Measurements from ENCODE around the gene CWC15.

Gene CWC15

DNA sequence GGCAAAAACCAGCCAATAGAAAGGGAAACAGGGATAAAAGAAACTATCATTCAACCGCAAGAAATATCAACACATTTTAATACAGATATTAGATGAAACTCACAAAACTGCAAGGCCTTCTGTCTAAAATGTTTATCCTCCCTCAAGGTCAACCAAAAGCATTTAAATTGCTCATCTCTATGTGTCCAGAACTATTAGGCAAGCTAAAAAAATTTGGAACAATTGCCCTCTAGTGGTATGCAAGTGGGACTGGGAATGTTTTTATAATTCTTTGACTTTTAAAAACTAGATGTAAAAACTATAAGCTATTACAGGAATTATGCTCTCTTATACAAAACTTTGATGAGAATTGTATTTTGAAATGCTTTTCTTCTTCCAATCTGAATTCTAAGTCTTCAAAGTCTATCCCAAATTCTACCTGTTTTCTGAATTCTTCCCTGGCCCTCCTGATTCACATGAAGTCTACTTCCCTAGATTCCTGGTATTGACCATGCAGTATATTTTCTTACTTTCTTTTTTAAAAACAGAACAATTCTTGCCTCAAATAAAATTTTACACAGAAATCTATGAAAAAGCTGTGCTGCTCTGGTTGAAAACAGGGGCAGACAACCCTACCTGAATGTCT is 4.9 kb downstream of the CWC15 start:
- no peak for ATAC-seq
- Mint-ChIP-seq H3K4me3 (no peak overlapping the region), H3K27ac (no peak overlapping the region), H3K27me3 (no peaks in the 10 kb centered on the region), H3K4me1 (peaks cover 11% of the 10 kb centered on the region), H3K9me3 (no peaks in the 10 kb centered on the region), H3K36me3 (peaks cover 66% of the 10 kb centered on the region)

DNA sequence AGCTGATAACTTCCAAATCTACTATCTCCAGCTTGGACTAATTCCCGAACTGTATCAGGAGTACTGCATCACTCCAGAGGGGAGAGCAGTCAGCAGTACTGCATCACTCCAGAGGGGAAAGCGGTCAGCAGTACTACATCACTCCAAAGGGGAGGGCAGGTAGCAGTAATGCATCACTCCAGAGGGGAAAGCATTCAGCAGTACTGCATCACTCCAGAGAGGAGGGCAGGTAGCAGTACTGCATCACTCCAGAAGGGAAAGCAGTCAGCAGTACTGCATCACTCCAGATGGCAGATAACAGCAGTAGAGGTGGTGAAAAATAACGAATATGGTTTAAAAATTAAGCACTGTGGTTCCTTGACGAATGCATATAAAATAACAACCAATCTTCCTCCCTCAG is 8.4 kb downstream of the CWC15 start:
- Mint-ChIP-seq H3K27ac (no peak overlapping the region), H3K4me1 (peaks cover 6% of the 10 kb centered on the region), H3K36me3 (peaks cover 65% of the 10 kb centered on the region), H3K9me3 (no peaks in the 10 kb centered on the region), H3K4me3 (no peak overlapping the region), H3K27me3 (no peaks in the 10 kb centered on the region)
- no peak for ATAC-seq

GRCh38 chr11:94961255-94961654 is 12.1 kb downstream of the CWC15 start:
- Mint-ChIP-seq H3K4me3 (no peak overlapping the region), H3K4me1 (no peaks in the 10 kb centered on the region), H3K27ac (no peak overlapping the region), H3K36me3 (peaks cover 43% of the 10 kb centered on the region), H3K9me3 (no peaks in the 10 kb centered on the region), H3K27me3 (no peaks in the 10 kb centered on the region)
- no peak for ATAC-seq

- H3K27me3 Mint-ChIP-seq = no peaks in the 10 kb centered on the region
- H3K4me3 Mint-ChIP-seq = no peak overlapping the region
- H3K36me3 Mint-ChIP-seq = peaks cover 36% of the 10 kb centered on the region
- H3K27ac Mint-ChIP-seq = no peak overlapping the region
- ATAC-seq = no peak
- H3K9me3 Mint-ChIP-seq = no peaks in the 10 kb centered on the region
- H3K4me1 Mint-ChIP-seq = no peaks in the 10 kb centered on the region
Measured at GRCh38 chr11:94960488-94960887, 12.9 kb downstream of the CWC15 start.

DNA sequence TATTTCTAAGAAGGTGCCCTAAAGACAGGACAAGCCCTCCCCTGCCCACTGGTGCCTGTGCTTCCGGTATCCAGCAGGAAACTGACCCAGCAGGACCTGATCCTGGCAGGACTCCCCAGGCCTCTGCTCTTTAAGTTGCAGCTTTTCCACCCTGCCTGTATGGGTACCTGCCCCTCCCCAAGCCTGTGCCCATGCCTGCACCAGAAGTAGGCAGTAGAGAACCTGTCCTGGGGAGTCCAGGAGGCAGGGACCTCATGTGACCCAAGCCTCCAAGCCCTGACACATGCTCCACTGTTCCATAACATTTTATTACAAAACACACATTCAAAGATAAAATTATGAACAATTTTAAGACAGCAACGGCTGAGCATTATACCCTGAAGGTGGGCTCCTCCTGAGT is 14.2 kb downstream of the CWC15 start:
- ATAC-seq = no peak

GRCh38 chr11:94958121-94958696 is 15.1 kb downstream of the CWC15 start:
- ATAC-seq = no peak
- no peak overlapping the region for H3K4me3 Mint-ChIP-seq
- H3K36me3 Mint-ChIP-seq = peaks cover 13% of the 10 kb centered on the region
- H3K27ac Mint-ChIP-seq = no peak overlapping the region
- no peaks in the 10 kb centered on the region for H3K9me3 Mint-ChIP-seq
- no peaks in the 10 kb centered on the region for H3K4me1 Mint-ChIP-seq
- no peaks in the 10 kb centered on the region for H3K27me3 Mint-ChIP-seq

More for the DNA sequence above, 14.2 kb downstream of the CWC15 start:
- Mint-ChIP-seq H3K4me1 (no peaks in the 10 kb centered on the region), H3K4me3 (no peak overlapping the region), H3K9me3 (no peaks in the 10 kb centered on the region), H3K27me3 (no peaks in the 10 kb centered on the region), H3K36me3 (peaks cover 23% of the 10 kb centered on the region), H3K27ac (no peak overlapping the region)

- Mint-ChIP-seq H3K36me3 (peaks cover 6% of the 10 kb centered on the region), H3K27ac (no peak overlapping the region), H3K27me3 (no peaks in the 10 kb centered on the region), H3K9me3 (no peaks in the 10 kb centered on the region), H3K4me1 (no peaks in the 10 kb centered on the region), H3K4me3 (no peak overlapping the region)
- ATAC-seq = no peak
Measured at GRCh38 chr11:94956963-94957362, 16.4 kb downstream of the CWC15 start.

- H3K9me3 Mint-ChIP-seq = no peaks in the 10 kb centered on the region
- H3K4me3 Mint-ChIP-seq = no peak overlapping the region
- no peaks in the 10 kb centered on the region for H3K4me1 Mint-ChIP-seq
- no peak overlapping the region for H3K27ac Mint-ChIP-seq
- peaks cover 5% of the 10 kb centered on the region for H3K27me3 Mint-ChIP-seq
- ATAC-seq = no peak
- no peaks in the 10 kb centered on the region for H3K36me3 Mint-ChIP-seq
Measured at GRCh38 chr11:94954753-94955152, 18.6 kb downstream of the CWC15 start.

GRCh38 chr11:94948070-94948617 is 25.2 kb downstream of the CWC15 start:
- Mint-ChIP-seq H3K9me3 (peaks cover 2% of the 10 kb centered on the region), H3K4me3 (no peak overlapping the region), H3K36me3 (no peaks in the 10 kb centered on the region), H3K4me1 (peaks cover 11% of the 10 kb centered on the region), H3K27me3 (peaks cover 22% of the 10 kb centered on the region), H3K27ac (peak overlapping the region; percentile 9)
- no peak for ATAC-seq

DNA sequence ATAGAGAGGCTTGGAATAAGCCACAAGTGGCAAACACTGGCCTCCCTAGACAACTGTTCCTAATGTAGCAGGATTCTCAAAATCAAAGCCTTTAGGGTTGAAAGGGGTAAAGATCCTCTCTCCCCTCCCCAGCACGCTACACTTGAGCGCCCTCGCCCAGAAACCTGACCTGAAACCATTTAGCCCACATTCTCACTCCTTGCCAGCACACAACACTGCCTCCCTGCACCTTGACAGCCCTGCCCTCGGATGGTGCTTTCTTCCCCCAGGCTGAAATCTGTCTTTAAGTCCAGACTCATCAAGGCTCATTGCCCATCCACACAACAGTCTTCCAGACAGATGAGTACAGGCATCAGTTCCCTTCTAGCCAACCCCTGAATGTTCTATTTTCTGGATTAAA is 26.5 kb downstream of the CWC15 start:
- no peak overlapping the region for H3K27ac Mint-ChIP-seq
- ATAC-seq = no peak

DNA sequence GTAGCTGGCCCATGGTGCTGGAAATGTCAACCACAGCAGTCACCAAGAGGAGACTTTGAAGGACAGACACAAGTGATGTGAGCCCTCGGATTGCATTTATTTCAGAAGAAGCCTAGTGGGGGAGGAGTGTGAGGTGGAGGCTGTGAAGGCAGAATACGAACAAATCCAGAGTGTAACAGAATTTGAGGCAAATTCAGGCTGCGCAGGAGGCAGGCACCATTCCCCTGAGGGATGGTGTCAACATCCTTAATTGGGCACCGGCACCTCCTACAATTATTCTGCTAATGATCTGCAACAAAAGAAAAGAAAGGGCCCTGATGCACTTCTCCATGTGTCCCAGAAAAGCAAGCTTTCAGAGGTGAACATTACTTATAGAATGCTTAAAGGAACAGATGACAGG is 32.2 kb downstream of the CWC15 start:
- Mint-ChIP-seq H3K4me1 (no peaks in the 10 kb centered on the region), H3K27ac (no peak overlapping the region), H3K4me3 (no peak overlapping the region), H3K36me3 (no peaks in the 10 kb centered on the region), H3K27me3 (peaks cover 24% of the 10 kb centered on the region), H3K9me3 (peaks cover 2% of the 10 kb centered on the region)
- ATAC-seq = peak; percentile 39

More for the DNA sequence above, 26.5 kb downstream of the CWC15 start:
- Mint-ChIP-seq H3K4me1 (peaks cover 11% of the 10 kb centered on the region), H3K9me3 (peaks cover 2% of the 10 kb centered on the region), H3K36me3 (no peaks in the 10 kb centered on the region), H3K4me3 (no peak overlapping the region), H3K27me3 (peaks cover 24% of the 10 kb centered on the region)

DNA sequence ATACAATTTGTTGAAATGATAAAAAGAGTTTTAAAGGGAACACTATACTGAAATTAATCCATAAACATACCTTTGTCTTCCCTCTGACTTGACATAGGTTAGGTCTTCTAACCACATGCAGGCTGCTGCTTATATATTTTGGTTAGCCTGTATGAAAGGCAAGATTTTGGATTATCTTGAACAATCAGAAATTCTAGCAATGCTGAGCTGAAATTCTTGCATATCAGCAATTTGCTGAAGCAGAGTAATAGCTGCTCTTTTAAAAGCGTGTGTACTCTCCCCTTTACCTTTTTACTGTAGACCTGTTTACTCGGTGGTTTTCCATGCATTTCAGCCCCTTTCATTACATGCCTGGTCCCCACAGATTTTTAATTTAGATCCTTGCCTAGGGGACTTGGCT is 34.0 kb downstream of the CWC15 start:
- H3K9me3 Mint-ChIP-seq = peaks cover 2% of the 10 kb centered on the region
- no peaks in the 10 kb centered on the region for H3K36me3 Mint-ChIP-seq
- no peak overlapping the region for H3K27ac Mint-ChIP-seq
- no peaks in the 10 kb centered on the region for H3K4me1 Mint-ChIP-seq
- ATAC-seq = no peak
- H3K4me3 Mint-ChIP-seq = no peak overlapping the region
- H3K27me3 Mint-ChIP-seq = peaks cover 23% of the 10 kb centered on the region

- Mint-ChIP-seq H3K4me1 (no peaks in the 10 kb centered on the region), H3K27me3 (peaks cover 13% of the 10 kb centered on the region), H3K27ac (no peak overlapping the region), H3K9me3 (peaks cover under 1% of the 10 kb centered on the region), H3K36me3 (no peaks in the 10 kb centered on the region), H3K4me3 (no peak overlapping the region)
- no peak for ATAC-seq
Measured at GRCh38 chr11:94938095-94939055, 35.0 kb downstream of the CWC15 start.

DNA sequence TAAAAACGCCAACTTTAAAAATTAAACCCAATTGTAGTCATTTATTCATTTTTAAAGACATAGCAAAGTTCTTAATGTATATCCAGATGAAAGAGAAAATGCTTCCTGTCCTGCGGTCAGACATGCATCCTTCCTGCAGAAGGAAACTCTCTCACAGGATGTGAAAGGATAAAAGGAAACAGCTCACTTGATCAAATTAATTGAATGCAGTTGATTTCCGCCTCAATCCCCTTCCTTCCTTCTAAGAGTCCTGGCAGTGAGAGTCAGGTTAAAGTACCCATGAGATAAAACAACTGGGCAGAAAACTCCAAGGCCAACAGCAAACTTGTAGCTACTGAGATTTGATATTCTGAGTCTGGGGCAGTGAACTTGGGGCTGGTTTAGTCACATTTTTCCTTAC is 38.5 kb downstream of the CWC15 start:
- Mint-ChIP-seq H3K4me3 (no peak overlapping the region), H3K27me3 (peaks cover 4% of the 10 kb centered on the region), H3K36me3 (no peaks in the 10 kb centered on the region), H3K9me3 (no peaks in the 10 kb centered on the region), H3K27ac (no peak overlapping the region), H3K4me1 (no peaks in the 10 kb centered on the region)
- no peak for ATAC-seq

- H3K4me3 Mint-ChIP-seq = no peak overlapping the region
- H3K36me3 Mint-ChIP-seq = no peaks in the 10 kb centered on the region
- no peak for ATAC-seq
- peaks cover 9% of the 10 kb centered on the region for H3K27me3 Mint-ChIP-seq
- H3K9me3 Mint-ChIP-seq = no peaks in the 10 kb centered on the region
- no peaks in the 10 kb centered on the region for H3K4me1 Mint-ChIP-seq
- no peak overlapping the region for H3K27ac Mint-ChIP-seq
Measured at GRCh38 chr11:94934362-94934761, 39.0 kb downstream of the CWC15 start.
